DOHH2 (cell line): ENCODE data around the gene GUCY1A2.

Experiments used
- CTCF ChIP-seq: fragments of 200-600 bp; sonication (generic); IDR thresholded peaks from one replicate; pipeline ENCODE4 v1.5.1; 2014; ENCODE audit warnings: antibody characterized with exemption, mild to moderate bottlenecking, low read depth, low read length; ENCODE audit not compliant: poor library complexity, severe bottlenecking
- EZH2phosphoT487 ChIP-seq: fragments of 200-600 bp; sonication (generic); IDR thresholded peaks from 2 replicates; pipeline ENCODE4 v1.6.1; 2017; ENCODE audit warnings: borderline replicate concordance, mild to moderate bottlenecking, antibody characterized with exemption, low read length, moderate library complexity, mixed read lengths

- no peak for TF ChIP-seq CTCF
- no peak for TF ChIP-seq EZH2phosphoT487
These were observed 392.7 kb downstream of the GUCY1A2 start for GRCh38 chr11:106625566-106625965.
